CD4-positive, alpha-beta T cell treated with Interleukin-15 for 1 hour (primary cell): ENCODE data around the gene MIB1.
"Not testable (repeated sequence)": the region's sequence is repeated elsewhere in the genome, so short reads cannot be mapped to it uniquely, and the experiment has no call there.

ENCODE experiments used
- DNase-seq: peaks from one replicate; pipeline ENCODE4 v3.0.0-alpha.2; 2020

The MIB1 gene

GRCh38 chr18:21740538-21741311 is at the start of gene MIB1:
Gene MIB1, plus strand, starts transcription at chr18:21740792. Its CDS starts 792 bp downstream, at chr18:21741584.
- DNase-seq = peak; percentile 97

- no peak for DNase-seq
These were observed 47.3 kb upstream of the MIB1 start for GRCh38 chr18:21693322-21693721.

- no peak for DNase-seq
These were observed 40.0 kb upstream of the MIB1 start for GRCh38 chr18:21700528-21701075.

- no peak for DNase-seq
These were observed 39.0 kb upstream of the MIB1 start for GRCh38 chr18:21701621-21702020.

- no peak for DNase-seq
These were observed 38.0 kb upstream of the MIB1 start for GRCh38 chr18:21702602-21703001.

- DNase-seq = peak; percentile 20
These were observed 37.3 kb upstream of the MIB1 start for GRCh38 chr18:21703241-21703820.

GRCh38 chr18:21704603-21705364 is 35.8 kb upstream of the MIB1 start, which contains the start of gene ABHD3:
Gene ABHD3, minus strand, starts transcription at chr18:21704774. Its CDS starts 109 bp downstream, at chr18:21704665.
- DNase-seq = peak; percentile 91

GRCh38 chr18:21706386-21706865 is 34.2 kb upstream of the MIB1 start:
- no peak for DNase-seq

- not testable (repeated sequence) for DNase-seq
These were observed 33.5 kb upstream of the MIB1 start for GRCh38 chr18:21707130-21707529.

- no peak for DNase-seq
These were observed 26.1 kb upstream of the MIB1 start for GRCh38 chr18:21714474-21714873.

- DNase-seq = no peak
These were observed 17.9 kb upstream of the MIB1 start for GRCh38 chr18:21722687-21723086.

- DNase-seq = no peak
These were observed 15.4 kb upstream of the MIB1 start for GRCh38 chr18:21725201-21725600.

- DNase-seq = no peak
These were observed 12.9 kb upstream of the MIB1 start for GRCh38 chr18:21727702-21728101.

- no peak for DNase-seq
These were observed 7.6 kb upstream of the MIB1 start for GRCh38 chr18:21733011-21733410.

- peak; percentile 58 for DNase-seq
These were observed 5.1 kb upstream of the MIB1 start for GRCh38 chr18:21735452-21736015.

GRCh38 chr18:21736926-21737325 is 3.7 kb upstream of the MIB1 start:
- not testable (repeated sequence) for DNase-seq

- DNase-seq = no peak
These were observed 721 bp upstream of the MIB1 start for GRCh38 chr18:21739604-21740537.

- no peak for DNase-seq
These were observed 645 bp downstream of the MIB1 start for GRCh38 chr18:21741312-21741561.

GRCh38 chr18:21741562-21742314 is 1.1 kb downstream of the MIB1 start:
- DNase-seq = peak; percentile 20

- no peak for DNase-seq
These were observed 1.7 kb downstream of the MIB1 start for GRCh38 chr18:21742315-21742687.

- DNase-seq = no peak
These were observed 2.7 kb downstream of the MIB1 start for GRCh38 chr18:21743166-21743832.
